Endothelial cell of umbilical vein (primary cell): ENCODE results near the gene SLC38A10. TPM values are rescaled to one million over a fixed set of nuclear protein-coding genes. Genes with fewer than 3 reads are reported as not detected.

Experiments
- BruUV-seq: library from RNA; stranded (reverse); fragments of 400-500 nt; replicated peaks from 2 replicates; lab custom pipeline; 2021; lab: Mats Ljungman, UMichigan
- CTCF ChIA-PET: fragments of 300-600, 350-600 bp; sonication (Branson Sonifier 250); formaldehyde crosslinking; loops from one replicate; lab custom pipeline; 2021; ENCODE audit warnings: antibody characterized with exemption, inconsistent platforms; lab: Charles Lee
- POLR2A ChIA-PET: fragments of 300-600, 350-600 bp; sonication (Branson Sonifier 250); formaldehyde crosslinking; loops from one replicate; lab custom pipeline; 2021; ENCODE audit warnings: antibody characterized with exemption, inconsistent platforms; lab: Charles Lee
- DNase-seq: peaks from one replicate; pipeline ENCODE4 v3.0.0-alpha.2; 2011; ENCODE audit warnings: low read depth, low spot score
- FAIRE-seq: peaks from 2 replicates; lab custom pipeline; 2011; peaks lifted over from hg19 to GRCh38; lab: Jason Lieb, UNC
- H2AFZ ChIP-seq: 2 replicates; pipeline ENCODE4 v1.6.0; 2012; ENCODE audit warnings: low read depth, low read length, control low read depth, inconsistent platforms
- H3K27ac ChIP-seq: 2 replicates; pipeline ENCODE4 v1.5.1; 2011; ENCODE audit warnings: low read depth, mild to moderate bottlenecking, control low read depth, low read length, moderate library complexity; ENCODE audit not compliant: insufficient read depth
- H3K27me3 ChIP-seq, 2 experiments: 2 replicates each; pipeline versions ENCODE4 v1.6.0 to v1.6.1; 2011; ENCODE audit warnings: low read length in 2 of 2, mixed read lengths in 1 of 2; ENCODE audit not compliant: control insufficient read depth in 2 of 2, insufficient read depth in 2 of 2
- H3K36me3 ChIP-seq, 2 experiments: 2 replicates in 1 of 2; 3 replicates in 1 of 2; pipeline ENCODE4 v1.5.1; 2011; ENCODE audit warnings: low read length in 2 of 2, mild to moderate bottlenecking in 1 of 2, moderate library complexity in 1 of 2; ENCODE audit not compliant: control insufficient read depth in 2 of 2, insufficient read depth in 2 of 2; ENCODE audit errors: extremely low read depth in 1 of 2
- H3K4me1 ChIP-seq: 3 replicates; pipeline ENCODE4 v1.5.1; 2011; ENCODE audit warnings: mild to moderate bottlenecking, low read length; ENCODE audit not compliant: control insufficient read depth, insufficient read depth; ENCODE audit errors: extremely low read depth
- H3K4me2 ChIP-seq: 2 replicates; pipeline ENCODE4 v1.6.1; 2011; ENCODE audit warnings: low read length, control low read depth, mixed read lengths; ENCODE audit not compliant: insufficient read depth
- H3K4me3 ChIP-seq, 3 experiments: fragments of 200-600 bp in 1 of 3; sonication (generic), shearing (Covaris generic) in 1 of 3; replicated peaks in 1 of 3; 2 replicates each; pipeline ENCODE4 v1.5.1; 2011 to 2016; ENCODE audit warnings: control low read depth in 3 of 3, low read length in 3 of 3, mild to moderate bottlenecking in 2 of 3, inconsistent platforms in 1 of 3, low read depth in 1 of 3, moderate library complexity in 1 of 3; ENCODE audit not compliant: insufficient read depth in 1 of 3
- H3K79me2 ChIP-seq: 2 replicates; pipeline ENCODE4 v1.6.0; 2012; ENCODE audit warnings: low read length, inconsistent platforms; ENCODE audit not compliant: control insufficient read depth, insufficient read depth
- H3K9ac ChIP-seq: replicated peaks from 2 replicates; pipeline ENCODE3; 2011; ENCODE audit warnings: low read length, control low read depth; ENCODE audit not compliant: insufficient read depth; ENCODE audit errors: extremely low read depth
- H3K9me1 ChIP-seq: replicated peaks from 3 replicates; pipeline ENCODE4 v1.6.0; 2011; ENCODE audit warnings: mild to moderate bottlenecking, low read length; ENCODE audit not compliant: control insufficient read depth, insufficient read depth; ENCODE audit errors: extremely low read depth
- H3K9me3 ChIP-seq: replicated peaks from 2 replicates; pipeline ENCODE4 v1.5.1; 2012; ENCODE audit warnings: low read length, inconsistent platforms; ENCODE audit not compliant: control insufficient read depth, insufficient read depth
- H4K20me1 ChIP-seq: replicated peaks from 2 replicates; pipeline ENCODE3; 2011; ENCODE audit warnings: mild to moderate bottlenecking, low read length; ENCODE audit not compliant: control insufficient read depth, insufficient read depth; ENCODE audit errors: extremely low read depth
- EZH2 ChIP-seq: IDR thresholded peaks from 2 replicates; pipeline ENCODE4 v1.6.1; 2012; ENCODE audit warnings: borderline replicate concordance, low read depth, mild to moderate bottlenecking, moderate library complexity, low read length, inconsistent platforms; ENCODE audit not compliant: severe bottlenecking
- FOS ChIP-seq: IDR thresholded peaks from 2 replicates; pipeline ENCODE4 v1.6.1; 2011; ENCODE audit warnings: mild to moderate bottlenecking, low read length, moderate library complexity, borderline replicate concordance; ENCODE audit not compliant: insufficient read depth
- GATA2 ChIP-seq: IDR thresholded peaks from 2 replicates; pipeline ENCODE4 v1.7.0; 2011; ENCODE audit warnings: low read depth, mild to moderate bottlenecking, moderate library complexity, mixed read lengths, low read length; ENCODE audit not compliant: insufficient read length, insufficient read depth
- JUN ChIP-seq: IDR thresholded peaks from 2 replicates; pipeline ENCODE4 v1.6.1; 2011; ENCODE audit warnings: borderline replicate concordance, low read depth; ENCODE audit not compliant: insufficient read length, insufficient read depth
- MAX ChIP-seq: IDR thresholded peaks from 2 replicates; pipeline ENCODE4 v1.6.1; 2011; ENCODE audit not compliant: insufficient read depth, insufficient read length
- MYC ChIP-seq: IDR thresholded peaks from one replicate; pipeline ENCODE4 v1.6.1; 2011; ENCODE audit warnings: mild to moderate bottlenecking, low read depth, low read length
- POLR2A ChIP-seq: IDR thresholded peaks from 2 replicates; pipeline ENCODE4 v1.6.1; 2012; ENCODE audit warnings: low read depth, mild to moderate bottlenecking, control low read depth, low read length
- POLR2AphosphoS5 ChIP-seq: IDR thresholded peaks from 2 replicates; pipeline ENCODE4 v1.6.1; 2012; ENCODE audit warnings: low read depth, mild to moderate bottlenecking, control low read depth, low read length, moderate library complexity; ENCODE audit not compliant: insufficient read depth
- dilution Hi-C: fragments of 300-500 bp; cut with MboI; formaldehyde crosslinking; loops from one replicate; pipeline ENCODE4 v1.15.0; 2019; ENCODE audit warnings: low sequenced_read_pairs; ENCODE audit not compliant: extremely low pct_ligation_motif_present
- intact Hi-C: fragments of 100-400 bp; cut with micrococcal nuclease; formaldehyde crosslinking; loops from one replicate; pipeline ENCODE4 v1.10.0; 2022
- polyA plus RNA-seq, 4 experiments: library from polyadenylated mRNA; depleted of rRNA in 3 of 4; stranded (reverse) in 3 of 4; unstranded in 1 of 4; fragments of >200 nt; gene quantifications; 2 replicates each; pipeline versions ENCODE4 v1.2.1 to v1.2.3, GENCODE V29; 2011 to 2012; ENCODE audit warnings: missing spikeins in 1 of 4
- total RNA-seq: library from RNA; stranded (reverse); gene quantifications from 2 replicates; pipeline ENCODE4 v1.2.3, GENCODE V29; 2021
- TF ChIP-seq, protein P1 (sequence below), 2 donors: IDR thresholded peaks; 1 replicate in 1 of 2; 2 replicates in 1 of 2; pipeline ENCODE4 v1.5.1; 2011; ENCODE audit warnings: low read length in 2 of 2, mild to moderate bottlenecking in 2 of 2, moderate library complexity in 2 of 2, control low read depth in 1 of 2, inconsistent platforms in 1 of 2, low read depth in 1 of 2; ENCODE audit not compliant: insufficient read depth in 1 of 2; ENCODE audit errors: extremely low read depth in 1 of 2

Gene SLC38A10
- total and polyA plus RNA-seq, 2 donors (not counting 3 experiments of a cell fraction or from before 2014, with no cell fraction given), result 72.7 to 113 TPM

DNA sequence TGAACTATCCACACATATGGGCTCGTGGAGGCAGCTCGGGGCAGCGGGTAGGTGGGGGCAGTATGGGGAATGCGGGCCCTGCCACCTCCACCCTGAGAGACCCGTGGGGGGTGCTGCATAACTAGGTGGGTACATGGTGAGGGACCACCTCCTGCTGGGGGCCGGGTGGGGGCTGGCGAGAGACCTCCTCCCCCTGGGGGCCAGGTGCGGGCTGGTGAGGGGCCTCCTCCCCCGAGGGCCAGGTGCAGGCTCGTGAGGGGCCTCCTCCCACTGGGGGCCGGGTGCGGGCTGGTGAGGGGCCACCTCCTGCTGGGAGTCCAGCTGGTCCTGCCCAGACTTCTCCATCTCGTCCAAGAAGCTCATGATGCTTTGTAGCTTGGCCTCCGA is 97.7 kb downstream of the SLC38A10 start:
- H4K20me1 ChIP-seq, result no peaks in the 10 kb centered on the region
- no peaks in the 10 kb centered on the region for H3K4me1 ChIP-seq
- H3K27ac ChIP-seq, result no peak overlapping the region
- no peaks in the 10 kb centered on the region for H3K27me3 ChIP-seq
- no peaks in the 10 kb centered on the region for H3K9me3 ChIP-seq
- peaks cover 0 to 3% of the 10 kb centered on the region in 2 experiments for H3K36me3 ChIP-seq
- intact Hi-C loops (no loop called here), dilution Hi-C loops (no loop called here)
- ChIA-PET CTCF (interaction anchor here (1.3 to 1.5 kb wide), 2 partner anchors 43 to 55 kb away, joined by 3 to 7 read pairs; no protein-coding TSS in a partner anchor), POLR2A (no interaction called here)
- H3K4me3 ChIP-seq, result no peak overlapping the region
- no peaks in the 10 kb centered on the region for H3K9me1 ChIP-seq
- no peak overlapping the region for H2AFZ ChIP-seq
- no peak overlapping the region for H3K9ac ChIP-seq
- H3K79me2 ChIP-seq, result no peaks in the 10 kb centered on the region
- no peak overlapping the region for H3K4me2 ChIP-seq
- no peak for DNase-seq
- FAIRE-seq, result no peak
- TF ChIP-seq POLR2AphosphoS5 (no peak), FOS (no peak), JUN (no peak), MAX (no peak), EZH2 (no peak), POLR2A (no peak), GATA2 (no peak), MYC (no peak)
- TF ChIP-seq, protein P1, sequence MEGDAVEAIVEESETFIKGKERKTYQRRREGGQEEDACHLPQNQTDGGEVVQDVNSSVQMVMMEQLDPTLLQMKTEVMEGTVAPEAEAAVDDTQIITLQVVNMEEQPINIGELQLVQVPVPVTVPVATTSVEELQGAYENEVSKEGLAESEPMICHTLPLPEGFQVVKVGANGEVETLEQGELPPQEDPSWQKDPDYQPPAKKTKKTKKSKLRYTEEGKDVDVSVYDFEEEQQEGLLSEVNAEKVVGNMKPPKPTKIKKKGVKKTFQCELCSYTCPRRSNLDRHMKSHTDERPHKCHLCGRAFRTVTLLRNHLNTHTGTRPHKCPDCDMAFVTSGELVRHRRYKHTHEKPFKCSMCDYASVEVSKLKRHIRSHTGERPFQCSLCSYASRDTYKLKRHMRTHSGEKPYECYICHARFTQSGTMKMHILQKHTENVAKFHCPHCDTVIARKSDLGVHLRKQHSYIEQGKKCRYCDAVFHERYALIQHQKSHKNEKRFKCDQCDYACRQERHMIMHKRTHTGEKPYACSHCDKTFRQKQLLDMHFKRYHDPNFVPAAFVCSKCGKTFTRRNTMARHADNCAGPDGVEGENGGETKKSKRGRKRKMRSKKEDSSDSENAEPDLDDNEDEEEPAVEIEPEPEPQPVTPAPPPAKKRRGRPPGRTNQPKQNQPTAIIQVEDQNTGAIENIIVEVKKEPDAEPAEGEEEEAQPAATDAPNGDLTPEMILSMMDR (IDR thresholded peaks at IDR 0.05; ENCODE audit: extremely low read depth in 1 of 2, insufficient read depth in 1 of 2, low read depth in 1 of 2, low read length in 2 of 2), result no peak
- no TSS peak for BruUV-seq
